Anterior cingulate cortex (tissue), 58 donors: Measurements from ENCODE around the gene BRSK1.

Source experiments
- DNase-seq, 58 donors: peaks; one replicate each; lab custom pipeline; 2025; lab: John Stamatoyannopoulos, UW

Gene BRSK1

DNA sequence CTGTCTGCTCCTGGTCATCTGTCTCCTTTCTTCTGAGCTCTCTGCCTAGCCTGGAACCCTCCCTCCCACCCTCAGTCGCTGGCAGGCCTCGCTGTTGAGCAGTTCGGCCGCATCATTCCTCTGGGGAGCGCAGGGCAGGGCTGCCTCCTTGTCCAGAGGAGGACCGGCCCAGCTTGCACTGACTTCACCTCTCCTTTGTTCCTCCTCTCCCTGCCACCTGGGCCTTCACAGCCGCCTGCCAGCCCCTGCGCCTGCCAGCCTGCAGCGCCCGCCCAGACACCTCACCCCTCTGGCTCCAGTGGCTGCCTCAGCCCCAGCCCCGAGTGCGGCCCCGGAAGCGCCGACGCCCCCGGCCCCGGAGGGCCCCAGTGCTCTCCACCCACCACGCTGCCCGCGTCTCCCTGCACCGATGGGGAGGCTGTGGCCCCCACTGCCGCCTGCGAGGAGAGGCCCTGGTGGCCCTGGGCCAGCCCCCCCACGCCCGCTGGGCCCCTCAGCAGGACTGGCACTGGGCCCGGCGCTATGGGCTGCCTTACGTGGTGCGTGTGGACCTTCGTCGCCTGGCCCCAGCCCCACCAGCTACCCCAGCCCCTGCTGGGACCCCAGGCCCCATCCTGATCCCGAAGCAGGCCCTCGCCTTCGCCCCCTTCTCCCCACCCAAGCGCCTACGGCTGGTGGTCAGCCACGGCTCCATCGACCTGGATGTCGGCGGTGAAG is 63.1 kb downstream of the BRSK1 start:
- no peak for DNase-seq

DNA sequence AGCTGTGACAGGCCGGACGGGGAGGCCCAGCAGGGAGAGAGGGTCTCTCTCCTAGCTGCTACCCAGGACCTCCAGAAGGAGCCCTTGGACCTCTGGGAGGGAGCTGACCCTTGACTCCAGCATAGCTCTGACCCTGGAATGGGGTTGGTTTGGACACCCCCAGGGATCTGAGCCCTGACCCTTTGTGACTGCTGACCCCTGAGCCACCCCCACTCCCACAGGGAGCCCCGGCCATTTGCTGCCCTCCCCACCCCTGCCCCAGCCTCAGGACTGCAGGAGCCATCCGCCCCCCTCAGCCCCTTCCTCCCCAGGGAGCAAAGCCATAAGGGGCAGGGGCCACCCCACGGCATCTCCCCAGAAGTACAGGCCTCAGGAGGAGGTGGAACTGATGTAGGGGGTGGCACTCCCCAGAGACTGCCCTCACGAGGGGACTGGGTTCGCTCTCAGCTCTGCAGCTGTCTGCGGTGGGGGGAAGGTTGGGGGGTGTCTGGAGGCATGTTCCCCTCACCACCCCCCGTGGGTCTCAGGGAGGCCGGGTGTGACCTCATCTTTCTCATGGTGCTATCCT is 63.7 kb downstream of the BRSK1 start:
- no peak for DNase-seq

DNA sequence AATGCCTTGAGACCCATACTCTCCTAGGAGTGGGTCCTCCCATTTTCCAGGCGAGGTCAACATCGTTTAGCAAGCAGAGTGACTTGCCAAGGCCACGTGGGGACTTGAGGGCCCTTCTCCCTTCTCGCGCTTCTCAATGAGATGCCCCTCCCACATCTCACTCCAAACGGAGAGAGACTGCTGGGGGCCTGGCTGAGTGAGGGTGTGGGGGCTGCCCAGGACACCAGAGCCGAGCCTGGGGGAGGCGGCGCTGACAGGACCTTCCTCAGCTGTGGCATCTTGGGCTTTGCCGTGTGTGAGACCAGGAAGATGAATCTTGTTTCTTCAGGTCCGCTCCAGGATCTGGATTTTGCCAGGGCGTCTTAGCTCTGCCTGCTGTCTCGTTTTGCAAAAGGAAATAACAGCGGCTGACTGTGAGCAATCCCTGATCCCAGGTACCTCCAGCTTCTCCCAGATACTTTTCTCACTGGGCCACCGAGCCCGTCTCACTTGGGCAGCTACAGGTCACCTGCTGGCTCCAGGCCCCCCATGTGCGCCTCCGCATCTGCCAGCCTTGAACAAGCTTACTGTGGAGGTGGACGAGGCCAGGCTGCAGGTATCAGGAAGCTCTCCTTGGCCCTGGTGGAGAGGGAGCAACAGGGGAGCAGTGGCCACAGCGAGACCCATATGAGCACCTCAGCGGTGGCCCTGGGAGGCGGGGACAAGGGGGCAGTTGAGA is 64.7 kb downstream of the BRSK1 start:
- no peak for DNase-seq

DNA sequence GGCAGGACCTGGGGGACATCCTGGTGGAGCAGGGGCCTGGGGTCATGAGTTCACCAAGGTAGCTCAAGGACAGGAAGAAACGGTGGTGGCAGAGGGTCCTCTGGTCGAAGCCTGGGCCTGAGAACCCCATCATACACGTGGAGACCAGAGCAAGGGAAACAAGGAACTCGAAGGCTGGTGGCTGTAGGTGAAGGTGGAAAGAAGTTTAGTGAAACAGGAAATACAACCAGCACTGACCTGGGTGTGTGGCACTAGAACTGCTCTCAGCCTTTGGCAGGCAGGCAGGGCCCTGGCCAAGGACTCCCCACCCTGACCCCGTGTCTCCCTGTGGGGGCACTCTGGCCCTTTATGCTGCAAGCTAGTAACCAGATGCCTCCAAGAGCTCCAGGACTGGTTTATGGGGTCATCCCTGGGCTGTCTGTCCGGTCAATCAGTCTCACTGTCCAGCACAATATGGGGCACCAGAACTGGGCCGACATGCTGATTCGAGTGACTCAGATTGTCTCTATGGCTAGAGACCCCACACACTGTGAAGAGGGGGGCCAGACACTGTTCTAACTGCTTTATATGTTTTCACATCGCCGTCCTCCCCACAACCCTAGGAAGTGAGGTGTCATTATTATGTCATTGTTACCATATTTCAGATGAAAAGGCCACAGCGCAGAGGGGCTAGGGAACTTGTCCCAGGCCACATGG is 67.0 kb downstream of the BRSK1 start:
- no peak for DNase-seq

DNA sequence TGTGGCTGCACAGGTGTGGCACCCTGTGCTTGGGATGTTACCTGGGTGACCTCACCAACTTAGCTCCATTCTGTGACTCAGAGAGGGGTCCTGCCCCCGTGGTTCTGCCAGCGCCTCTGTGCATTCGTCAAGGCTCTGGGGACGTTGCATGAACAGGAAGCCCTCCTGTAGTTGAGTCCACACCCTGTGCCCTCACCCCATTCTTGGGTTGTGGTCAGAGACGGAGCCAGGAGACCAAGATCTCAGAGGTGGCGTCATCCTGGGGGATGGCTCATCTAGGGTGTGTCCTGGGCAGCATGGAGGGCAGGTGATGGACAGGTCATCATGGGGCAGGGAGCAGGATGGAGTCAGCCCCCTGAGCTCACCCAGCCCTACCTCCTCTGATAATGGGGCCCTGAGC is 68.2 kb downstream of the BRSK1 start:
- DNase-seq = no peak

DNA sequence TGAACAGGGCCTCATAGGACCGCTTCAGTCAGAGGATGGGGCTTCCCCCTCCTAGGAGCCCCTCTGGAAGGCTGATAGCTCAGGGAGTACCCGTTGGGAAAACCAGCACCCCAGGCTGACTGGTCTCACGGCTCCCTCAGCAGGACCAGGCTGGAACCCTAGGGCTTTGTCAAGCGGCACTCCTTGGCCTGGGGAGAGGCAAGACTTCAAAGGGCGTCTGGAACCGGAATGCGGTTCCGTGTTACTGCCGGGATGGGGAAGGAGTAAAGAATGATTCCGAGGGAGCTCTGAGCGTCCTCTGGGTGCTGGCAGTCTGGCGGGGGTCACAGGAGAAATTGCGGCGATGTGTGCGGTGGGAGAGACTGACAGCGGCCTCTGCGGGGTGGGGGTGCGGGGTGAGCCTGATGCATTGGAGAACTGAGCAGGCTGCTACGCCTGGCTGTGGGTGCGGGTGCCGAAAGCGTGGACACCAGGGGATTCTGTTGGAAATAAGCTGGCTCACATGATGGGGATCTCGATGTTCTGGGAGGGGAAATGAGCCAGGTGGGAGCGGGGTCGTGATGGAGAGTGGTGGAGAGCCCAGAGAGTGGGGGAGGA is 68.8 kb downstream of the BRSK1 start:
- DNase-seq = no peak

DNA sequence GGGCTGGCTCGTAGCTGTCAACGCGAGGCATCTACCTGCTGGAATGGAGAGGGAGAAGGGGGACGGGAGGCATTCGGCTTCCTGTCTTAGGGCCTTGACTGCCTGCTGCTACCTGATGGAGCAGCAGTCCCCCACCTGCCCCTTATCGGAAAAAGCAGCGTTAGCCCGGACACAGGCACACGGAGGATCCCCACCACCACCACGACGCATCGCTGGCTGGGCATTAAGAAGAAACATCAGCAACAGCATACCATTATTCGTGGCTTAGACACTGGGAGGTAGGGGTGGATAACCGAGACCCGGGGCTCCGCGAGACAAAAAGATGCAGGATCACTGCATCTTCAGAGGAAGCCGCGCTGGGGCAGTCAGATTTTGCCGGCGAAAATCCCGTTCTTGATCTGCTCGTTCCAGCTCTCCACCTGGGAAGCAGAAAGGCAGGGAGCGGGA is 69.6 kb downstream of the BRSK1 start:
- DNase-seq = no peak

DNA sequence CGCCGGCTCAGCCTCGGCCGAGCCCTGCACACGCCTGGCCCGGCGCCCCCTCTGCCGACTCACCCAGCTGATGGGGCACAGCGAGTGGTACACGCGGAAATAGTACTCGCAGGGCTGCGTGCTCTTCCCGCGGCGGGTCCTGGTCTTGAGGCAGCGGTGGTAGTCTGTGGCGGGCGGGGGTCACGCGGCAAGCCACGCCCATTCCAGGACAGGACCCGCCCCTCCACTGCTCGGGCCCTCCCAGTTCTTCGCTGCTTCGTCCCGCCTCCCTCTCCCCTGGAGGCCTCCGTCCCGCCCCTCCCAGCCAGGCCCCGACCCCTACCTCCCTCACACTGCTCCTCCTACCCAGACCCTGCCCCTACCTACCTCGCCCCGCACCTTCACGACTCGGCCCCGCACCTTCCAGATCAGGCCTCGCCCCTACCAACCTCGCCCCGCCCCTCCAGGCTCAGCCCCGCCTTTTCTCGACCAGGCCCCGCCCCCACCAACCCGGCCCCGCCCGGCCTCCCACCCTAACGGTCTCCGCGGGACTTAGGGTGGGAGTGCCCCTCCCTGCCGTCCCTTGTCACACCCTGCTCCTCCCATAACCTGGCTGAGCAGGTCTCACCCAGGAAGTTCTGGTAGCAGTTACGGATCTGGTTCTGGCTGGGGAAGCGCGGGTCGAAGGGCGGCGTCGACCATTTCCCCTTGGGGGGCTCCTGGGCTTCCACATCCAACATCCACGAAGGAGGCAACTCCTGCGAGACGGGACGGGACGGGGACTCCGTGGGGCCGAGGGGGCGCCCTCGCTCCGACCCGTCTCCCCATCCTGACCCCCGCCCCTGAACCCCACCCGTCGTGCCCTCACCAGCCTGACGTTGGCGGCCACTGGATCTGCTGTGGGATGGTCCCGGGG is 70.3 kb downstream of the BRSK1 start:
- peak in 4 of 58 donors; percentile 6 to 27 (median 23) for DNase-seq

DNA sequence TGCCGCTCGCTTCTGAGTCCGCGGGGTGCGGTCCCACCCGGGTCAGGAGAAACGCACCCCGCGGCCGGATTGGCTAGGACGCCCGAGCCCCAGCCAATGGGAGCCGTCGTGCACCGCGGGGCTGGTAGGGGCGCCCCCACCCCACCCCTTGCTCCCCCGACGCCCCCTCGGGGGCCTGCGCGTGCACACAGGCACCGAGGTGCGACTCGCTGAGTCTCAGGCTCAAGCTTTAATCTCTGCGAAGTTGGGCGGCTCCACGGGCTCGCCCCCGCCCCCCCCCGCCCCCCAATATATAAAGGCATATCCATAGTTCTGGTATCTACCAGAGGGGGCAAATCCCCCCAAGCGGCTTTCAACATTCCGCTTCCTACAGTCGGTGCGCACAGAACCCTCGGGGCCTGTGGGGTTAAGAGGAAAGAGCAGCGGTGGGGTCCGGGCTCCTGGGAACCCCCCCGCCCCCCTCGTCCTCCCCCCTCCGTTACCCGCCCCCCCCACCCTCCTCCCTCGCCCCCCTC is 71.0 kb downstream of the BRSK1 start, which contains the start of gene COX6B2:
COX6B2 (minus strand) TSS at position 22 of the 515 bp plus-strand sequence. CDS start 198 bp downstream, outside the sequence.
- no peak for DNase-seq

DNA sequence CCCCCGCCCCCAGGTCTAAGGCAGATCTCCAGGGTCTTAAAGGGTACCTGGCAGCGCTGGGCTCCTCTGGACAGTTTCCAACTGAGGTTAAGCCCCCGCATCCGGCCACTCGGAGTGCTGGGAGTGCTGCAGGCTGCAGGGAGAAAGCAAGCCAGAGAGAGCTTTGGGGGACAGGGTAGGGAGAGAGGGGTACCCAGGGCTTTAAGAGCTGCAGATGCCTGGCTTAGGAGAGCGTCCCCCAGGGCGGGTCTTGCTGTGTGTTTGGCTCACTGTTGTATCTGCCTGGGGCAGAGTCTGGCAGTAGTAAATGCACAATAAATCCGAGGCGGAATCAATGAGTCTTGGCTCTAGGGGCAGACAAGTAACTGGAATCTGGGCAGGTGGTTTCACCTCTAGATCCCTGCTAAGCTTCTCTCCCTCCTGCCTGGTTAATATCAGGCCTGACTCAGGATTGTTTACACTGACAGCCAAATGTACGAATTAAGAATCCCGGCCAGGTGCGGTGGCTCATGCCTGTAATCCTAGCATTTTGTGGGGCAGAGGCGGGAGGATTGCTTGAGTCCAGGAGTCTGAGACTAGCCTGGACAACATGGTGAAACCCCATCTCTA is 71.5 kb downstream of the BRSK1 start:
- DNase-seq = no peak

DNA sequence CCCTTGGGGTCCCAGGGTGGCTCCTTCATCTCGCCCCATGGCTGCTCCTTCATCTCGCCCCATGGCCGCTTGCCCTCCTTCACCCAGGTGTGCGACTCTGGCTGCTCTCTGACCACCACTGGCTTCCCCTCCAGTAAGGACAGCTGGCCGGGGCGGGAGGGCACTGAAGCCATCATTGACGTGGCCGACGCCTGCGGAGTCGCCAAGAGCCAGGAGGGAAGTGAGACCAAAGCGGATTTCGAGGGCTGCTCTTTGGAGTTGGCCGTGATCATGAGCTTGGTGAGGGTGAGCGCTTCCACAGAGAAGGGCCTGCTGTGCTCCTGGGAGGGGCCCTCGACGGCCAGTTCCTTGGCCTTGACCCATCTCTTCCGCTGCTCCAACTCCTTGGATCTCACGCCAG is 74.7 kb downstream of the BRSK1 start:
- DNase-seq = no peak

DNA sequence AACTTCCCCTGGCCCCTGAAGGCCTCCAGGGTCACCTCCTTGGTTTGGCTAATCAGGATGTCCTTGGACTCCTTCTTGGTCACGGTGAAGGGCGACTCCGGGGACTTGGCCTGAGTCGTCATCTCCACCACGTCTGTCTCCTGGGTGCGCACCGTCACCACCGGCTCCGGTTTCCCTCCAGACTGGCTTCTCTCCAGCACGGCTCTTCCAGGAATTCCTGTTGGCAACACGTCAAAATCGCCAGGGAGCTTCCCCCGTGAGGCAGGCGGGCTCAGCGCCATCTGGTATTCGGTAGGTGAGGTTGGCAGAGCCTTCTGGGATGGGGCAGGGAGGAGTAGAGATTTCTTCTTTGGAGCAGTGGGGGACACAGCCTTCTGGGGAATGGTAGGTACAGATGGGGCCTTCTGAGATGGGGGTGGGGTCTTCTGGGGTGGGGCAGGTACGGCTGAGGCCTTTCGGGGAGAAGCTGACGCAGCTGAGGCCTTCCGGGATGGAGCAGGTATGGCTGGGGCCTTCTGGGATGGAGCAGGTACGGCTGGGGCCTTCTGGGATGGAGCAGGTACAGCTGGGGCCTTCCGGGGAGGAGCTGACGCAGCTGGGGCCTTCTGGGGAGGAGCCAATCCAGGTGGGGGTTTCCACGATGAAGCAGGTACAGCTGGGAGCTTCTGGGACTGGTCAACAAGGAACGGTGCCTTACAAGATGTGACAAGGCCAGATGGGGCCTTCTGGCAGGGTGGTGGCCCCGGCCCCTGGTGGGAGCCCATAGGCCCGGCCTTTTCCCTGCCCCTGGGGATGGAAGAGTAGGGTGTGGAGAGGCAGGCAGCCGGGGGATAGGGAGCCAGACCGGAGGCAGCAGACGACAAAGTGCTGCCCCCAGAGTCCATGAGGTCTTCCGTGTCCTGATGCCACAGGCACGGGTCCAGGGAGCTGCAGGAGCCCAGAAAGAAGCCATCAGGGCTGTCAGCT is 75.4 kb downstream of the BRSK1 start:
- no peak for DNase-seq

DNA sequence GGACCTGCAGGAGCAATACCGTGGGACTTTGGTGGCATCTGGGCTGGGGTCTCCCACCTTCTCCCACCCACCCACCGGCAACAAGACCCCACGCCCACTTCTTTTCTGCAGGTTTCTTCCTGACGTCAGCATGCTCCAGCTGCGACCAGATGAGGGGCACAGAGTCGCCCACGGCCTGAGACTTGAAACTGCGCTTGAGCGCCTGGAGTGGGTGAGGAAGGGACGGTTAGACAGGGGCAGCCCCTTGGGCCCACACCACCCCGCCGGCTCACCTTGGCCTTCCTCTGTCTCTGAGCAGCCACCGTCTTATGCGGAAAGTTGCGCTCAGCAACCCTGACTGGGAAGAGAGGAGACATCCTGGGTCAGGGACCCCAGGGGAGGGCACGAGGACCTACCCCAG is 77.1 kb downstream of the BRSK1 start:
- no peak for DNase-seq
